ENCODE data around the gene PROCR. TPM values are rescaled to one million over a fixed set of nuclear protein-coding genes. Genes with fewer than 3 reads are reported as not detected.

Gene PROCR
- total RNA-seq, 1 donor from 2014 or later: 9.8 TPM

GRCh38 chr20:35172434-35172806, 548 bp downstream of the PROCR start:
- peak overlapping the region; percentile 65 for H3K4me3 ChIP-seq
- TF ChIP-seq CTCF (IDR thresholded peaks at IDR 0.05; ENCODE audit: borderline replicate concordance): no peak
- DNase-seq: no peak
- H3K27ac ChIP-seq (replicated peaks): peak overlapping the region; percentile 81
- H3K4me1 ChIP-seq: peaks cover 17% of the 10 kb centered on the region
- H3K36me3 ChIP-seq: peaks cover 13% of the 10 kb centered on the region
- no peaks in the 10 kb centered on the region for H3K9me3 ChIP-seq (replicated peaks)
- H3K27me3 ChIP-seq (ENCODE audit: low read depth): no peaks in the 10 kb centered on the region
- intact Hi-C loops (cut with micrococcal nuclease): no loop called here

- no peak for DNase-seq
- H3K36me3 ChIP-seq: peaks cover 16% of the 10 kb centered on the region
- intact Hi-C loops (cut with micrococcal nuclease): no loop called here
- H3K9me3 ChIP-seq (replicated peaks): no peaks in the 10 kb centered on the region
- no peaks in the 10 kb centered on the region for H3K27me3 ChIP-seq (ENCODE audit: low read depth)
- H3K27ac ChIP-seq (replicated peaks): peak overlapping the region; percentile 17
- peaks cover 17% of the 10 kb centered on the region for H3K4me1 ChIP-seq
- TF ChIP-seq CTCF (IDR thresholded peaks at IDR 0.05; ENCODE audit: borderline replicate concordance): no peak
- peak overlapping the region; percentile 65 for H3K4me3 ChIP-seq
These were observed 1.8 kb downstream of the PROCR start for GRCh38 chr20:35173576-35174192.

- H3K4me3 ChIP-seq: peak overlapping the region; percentile 65
- no peak for DNase-seq
- peaks cover 17% of the 10 kb centered on the region for H3K4me1 ChIP-seq
- intact Hi-C loops (cut with micrococcal nuclease): no loop called here
- H3K27ac ChIP-seq (replicated peaks): no peak overlapping the region
- peaks cover 20% of the 10 kb centered on the region for H3K36me3 ChIP-seq
- H3K27me3 ChIP-seq (ENCODE audit: low read depth): no peaks in the 10 kb centered on the region
- H3K9me3 ChIP-seq (replicated peaks): no peaks in the 10 kb centered on the region
- no peak for TF ChIP-seq CTCF (IDR thresholded peaks at IDR 0.05; ENCODE audit: borderline replicate concordance)
These were observed 2.8 kb downstream of the PROCR start for GRCh38 chr20:35174458-35175216.

- H3K27me3 ChIP-seq (ENCODE audit: low read depth): no peaks in the 10 kb centered on the region
- intact Hi-C loops (cut with micrococcal nuclease): no loop called here
- no peak overlapping the region for H3K4me3 ChIP-seq
- no peak for DNase-seq
- no peak for TF ChIP-seq CTCF (IDR thresholded peaks at IDR 0.05; ENCODE audit: borderline replicate concordance)
- H3K27ac ChIP-seq (replicated peaks): no peak overlapping the region
- H3K4me1 ChIP-seq: peaks cover 17% of the 10 kb centered on the region
- H3K9me3 ChIP-seq (replicated peaks): no peaks in the 10 kb centered on the region
- peaks cover 22% of the 10 kb centered on the region for H3K36me3 ChIP-seq
These were observed 4.3 kb downstream of the PROCR start for GRCh38 chr20:35176132-35176531.

GRCh38 chr20:35179292-35180212, 7.7 kb downstream of the PROCR start:
- no peak for TF ChIP-seq CTCF (IDR thresholded peaks at IDR 0.05; ENCODE audit: borderline replicate concordance)
- no peak overlapping the region for H3K4me3 ChIP-seq
- H3K4me1 ChIP-seq: peaks cover 2% of the 10 kb centered on the region
- H3K27me3 ChIP-seq (ENCODE audit: low read depth): no peaks in the 10 kb centered on the region
- peaks cover 22% of the 10 kb centered on the region for H3K36me3 ChIP-seq
- no peaks in the 10 kb centered on the region for H3K9me3 ChIP-seq (replicated peaks)
- H3K27ac ChIP-seq (replicated peaks): no peak overlapping the region
- intact Hi-C loops (cut with micrococcal nuclease): loop anchor here (10.0 kb wide), 1 partner anchor 65 kb away; no protein-coding TSS in a partner anchor
- no peak for DNase-seq
